Vagina (tissue), 2 donors: ENCODE results near the gene VPS35L. TPM values are rescaled to one million over a fixed set of nuclear protein-coding genes. Genes with fewer than 3 reads are reported as not detected.

Experiments
- DNase-seq, 2 donors: peaks; one replicate each; pipeline ENCODE4 v3.0.0-alpha.2; 2017; ENCODE audit errors: extremely low spot score in 2 of 2
- H3K27ac ChIP-seq: fragments of 200-600 bp; sonication (generic); one replicate; pipeline ENCODE4 v1.5.1; 2019
- H3K27me3 ChIP-seq: fragments of 200-600 bp; sonication (generic); one replicate; pipeline ENCODE4 v1.5.1; 2019
- H3K36me3 ChIP-seq, 2 donors: fragments of 200-600 bp; sonication (generic); one replicate each; pipeline ENCODE4 v1.5.1; 2017 to 2019
- H3K4me1 ChIP-seq: fragments of 200-600 bp; sonication (generic); one replicate; pipeline ENCODE4 v1.5.1; 2019
- H3K4me3 ChIP-seq, 2 donors: fragments of 200-600 bp; sonication (generic); 1 replicate in 1 of 2; 2 replicates in 1 of 2; pipeline ENCODE4 v1.5.1; 2016 to 2019
- H3K9me3 ChIP-seq: fragments of 200-600 bp; sonication (generic); one replicate; pipeline ENCODE4 v1.5.1; 2019
- CTCF ChIP-seq, 3 experiments: fragments of 450-650 bp in 2 of 3; fragments of 200-600 bp in 1 of 3; sonication (generic) in 1 of 3; IDR thresholded peaks; one replicate each; pipeline ENCODE4 v1.5.1; 2017 to 2019; ENCODE audit warnings: antibody characterized with exemption in 3 of 3, mild to moderate bottlenecking in 2 of 3, moderate library complexity in 2 of 3
- POLR2A ChIP-seq, 2 donors: fragments of 450-650 bp; IDR thresholded peaks; one replicate each; pipeline ENCODE4 v1.6.1; 2017; ENCODE audit warnings: antibody characterized with exemption in 2 of 2, mild to moderate bottlenecking in 2 of 2, moderate library complexity in 2 of 2
- POLR2AphosphoS5 ChIP-seq, 2 donors: sonication (generic); formaldehyde crosslinking; IDR thresholded peaks; one replicate each; pipeline ENCODE4 v1.9.0; 2017; ENCODE audit warnings: antibody characterized with exemption in 2 of 2, mild to moderate bottlenecking in 2 of 2, low read depth in 1 of 2; ENCODE audit not compliant: insufficient read depth in 1 of 2
- intact Hi-C: fragments of 100-400 bp; cut with DNase I; formaldehyde crosslinking; loops from one replicate; pipeline ENCODE4 v1.15.1; 2023
- total RNA-seq: library from RNA; depleted of rRNA; stranded (reverse); fragments of >200 nt; gene quantifications from one replicate; pipeline ENCODE4 v1.2.3, GENCODE V29; 2016

VPS35L gene
- total RNA-seq, 1 donor from 2014 or later, result 39.8 TPM

- H3K36me3 ChIP-seq, result peaks cover 0 to 34% of the 10 kb centered on the region in 2 donors
These were observed 84.5 kb downstream of the VPS35L start for GRCh38 chr16:19639986-19640421.

GRCh38 chr16:19642501-19642900, 87.0 kb downstream of the VPS35L start:
- H3K36me3 ChIP-seq, result peaks cover 0 to 26% of the 10 kb centered on the region in 2 donors
- H3K4me1 ChIP-seq, result no peaks in the 10 kb centered on the region
- DNase-seq, result no peak
- H3K9me3 ChIP-seq, result no peaks in the 10 kb centered on the region
- no peaks in the 10 kb centered on the region for H3K27me3 ChIP-seq
- H3K27ac ChIP-seq, result no peak overlapping the region
- H3K4me3 ChIP-seq, result no peak overlapping the region
- TF ChIP-seq POLR2AphosphoS5 (IDR thresholded peaks at IDR 0.05; ENCODE audit: insufficient read depth in 1 of 2, low read depth in 1 of 2) (no peak), POLR2A (IDR thresholded peaks at IDR 0.05) (no peak), CTCF (IDR thresholded peaks at IDR 0.05) (no peak)
- intact Hi-C loops, result no loop called here

More at GRCh38 chr16:19639986-19640421, 84.5 kb downstream of the VPS35L start:
- no peaks in the 10 kb centered on the region for H3K27me3 ChIP-seq
- TF ChIP-seq POLR2A (IDR thresholded peaks at IDR 0.05) (no peak), CTCF (IDR thresholded peaks at IDR 0.05) (no peak)
- H3K27ac ChIP-seq, result no peak overlapping the region
- H3K4me1 ChIP-seq, result no peaks in the 10 kb centered on the region
- no peak for DNase-seq
- intact Hi-C loops, result no loop called here
- no peaks in the 10 kb centered on the region for H3K9me3 ChIP-seq
- no peak overlapping the region for H3K4me3 ChIP-seq

- TF ChIP-seq POLR2A (IDR thresholded peaks at IDR 0.05) (no peak), POLR2AphosphoS5 (IDR thresholded peaks at IDR 0.05; ENCODE audit: insufficient read depth in 1 of 2, low read depth in 1 of 2) (peak in 1 of 2 donors; percentile 42)
- DNase-seq, result no peak
- Histone ChIP-seq H3K27me3 (no peaks in the 10 kb centered on the region), H3K27ac (no peak overlapping the region), H3K4me1 (no peaks in the 10 kb centered on the region), H3K4me3 (no peak overlapping the region), H3K36me3 (peaks cover 0 to 5% of the 10 kb centered on the region in 2 donors), H3K9me3 (no peaks in the 10 kb centered on the region)
- intact Hi-C loops, result no loop called here
These were observed 89.4 kb downstream of the VPS35L start for GRCh38 chr16:19644877-19645276.

GRCh38 chr16:19645557-19645981, 90.1 kb downstream of the VPS35L start:
- Histone ChIP-seq H3K27me3 (no peaks in the 10 kb centered on the region), H3K27ac (peak overlapping the region; percentile 25), H3K4me1 (no peaks in the 10 kb centered on the region), H3K4me3 (no peak overlapping the region), H3K36me3 (no peaks in the 10 kb centered on the region), H3K9me3 (no peaks in the 10 kb centered on the region)
- no peak for TF ChIP-seq CTCF (IDR thresholded peaks at IDR 0.05)
- no peak for TF ChIP-seq POLR2A (IDR thresholded peaks at IDR 0.05)
- no peak for TF ChIP-seq POLR2AphosphoS5 (IDR thresholded peaks at IDR 0.05; ENCODE audit: insufficient read depth in 1 of 2, low read depth in 1 of 2)
- no peak for DNase-seq
- intact Hi-C loops, result no loop called here

- Histone ChIP-seq H3K4me3 (no peak overlapping the region), H3K27ac (no peak overlapping the region), H3K27me3 (no peaks in the 10 kb centered on the region), H3K9me3 (no peaks in the 10 kb centered on the region), H3K36me3 (peaks cover 0 to 28% of the 10 kb centered on the region in 2 donors), H3K4me1 (no peaks in the 10 kb centered on the region)
- DNase-seq, result no peak
- no peak for TF ChIP-seq POLR2AphosphoS5 (IDR thresholded peaks at IDR 0.05; ENCODE audit: insufficient read depth in 1 of 2, low read depth in 1 of 2)
- TF ChIP-seq CTCF (IDR thresholded peaks at IDR 0.05), result no peak
- TF ChIP-seq POLR2A (IDR thresholded peaks at IDR 0.05), result no peak
- intact Hi-C loops, result no loop called here
These were observed 94.5 kb downstream of the VPS35L start for GRCh38 chr16:19649980-19650379.
